22Rv1 (cell line): ENCODE data around the gene SRSF5.

Source experiments
- CTCF ChIP-seq: fragments of 450-650 bp; IDR thresholded peaks from 2 replicates; pipeline ENCODE4 v1.5.1; 2017; ENCODE audit warnings: mild to moderate bottlenecking
- ZFX ChIP-seq: fragments of 450-650 bp; IDR thresholded peaks from 2 replicates; pipeline ENCODE4 v1.6.1; 2017; ENCODE audit warnings: antibody characterized with exemption, borderline replicate concordance

- no peak for TF ChIP-seq CTCF
- no peak for TF ChIP-seq ZFX
Observed at GRCh38 chr14:69750495-69750894, 16.4 kb upstream of the SRSF5 start.
